ENCODE data around the gene SLC35C1. TPM values are rescaled to one million over a fixed set of nuclear protein-coding genes. Genes with fewer than 3 reads are reported as not detected.

The SLC35C1 gene
- total RNA-seq, 1 experiment from 2014 or later = 10.4 TPM

- H3K36me3 Mint-ChIP-seq = no peaks in the 10 kb centered on the region
- no peaks in the 10 kb centered on the region for H3K4me1 Mint-ChIP-seq
- no peak overlapping the region for H3K27ac Mint-ChIP-seq
- ATAC-seq = no peak
- POLR2A ChIA-PET = no interaction called here
- peaks cover 5% of the 10 kb centered on the region; the same call in 1 of the 2 replicates for H3K27me3 Mint-ChIP-seq (ENCODE audit: low read depth)
- H3K9me3 Mint-ChIP-seq = no peaks in the 10 kb centered on the region
- CTCF ChIA-PET = interaction anchor here (1.7 kb wide), 1 partner anchor 406 kb away, joined by 5 read pairs; no protein-coding TSS in a partner anchor
- DNase-seq (ENCODE audit: low spot score) = no peak
- TF ChIP-seq ATF6 (CRISPR knock-in tag; IDR thresholded peaks at IDR 0.05) (no peak), MAX (CRISPR knock-in tag; IDR thresholded peaks at IDR 0.05) (no peak), JUN (CRISPR knock-in tag; IDR thresholded peaks at IDR 0.05) (no peak), ZNF423 (CRISPR knock-in tag; IDR thresholded peaks at IDR 0.05) (no peak), CDX4 (CRISPR knock-in tag; IDR thresholded peaks at IDR 0.05; ENCODE audit: borderline replicate concordance) (no peak), CTCF (IDR thresholded peaks at IDR 0.05) (no peak), NFATC4 (CRISPR knock-in tag; IDR thresholded peaks at IDR 0.05) (no peak), ZNF121 (CRISPR knock-in tag; IDR thresholded peaks at IDR 0.05) (no peak), ERG (CRISPR knock-in tag; IDR thresholded peaks at IDR 0.05) (no peak), ZNF232 (CRISPR knock-in tag; IDR thresholded peaks at IDR 0.05) (no peak), ZBTB43 (CRISPR knock-in tag; IDR thresholded peaks at IDR 0.05) (no peak), AFF4 (CRISPR knock-in tag; IDR thresholded peaks at IDR 0.05; ENCODE audit: borderline replicate concordance) (no peak)
- H3K4me3 Mint-ChIP-seq = no peak overlapping the region
Observed at GRCh38 chr11:45777127-45777969, 27.6 kb upstream of the SLC35C1 start.

DNA sequence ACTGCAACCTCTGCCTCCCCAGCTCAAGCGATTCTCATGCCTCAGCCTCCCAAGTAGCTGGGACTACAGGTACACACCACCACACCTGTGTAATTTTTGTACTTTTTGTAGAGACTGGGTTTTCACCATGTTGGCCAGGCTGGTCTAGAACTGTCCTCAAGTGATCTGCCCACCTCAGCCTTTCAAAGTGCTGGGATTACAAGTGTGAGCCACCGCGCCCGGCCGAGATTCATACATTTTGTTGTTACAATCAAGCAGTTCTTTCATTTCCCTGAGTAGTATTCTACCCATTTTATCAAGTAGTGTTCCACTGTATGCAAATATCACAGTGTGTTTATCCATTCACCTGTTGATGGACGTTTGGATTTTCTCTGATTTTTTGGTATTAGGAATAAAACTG is 26.6 kb upstream of the SLC35C1 start:
- no peak for TF ChIP-seq ZNF423 (CRISPR knock-in tag; IDR thresholded peaks at IDR 0.05)
- TF ChIP-seq JUN (CRISPR knock-in tag; IDR thresholded peaks at IDR 0.05) = no peak
- no peak for TF ChIP-seq SMAD4 (CRISPR knock-in tag; IDR thresholded peaks at IDR 0.05)
- TF ChIP-seq USF1 (CRISPR knock-in tag; IDR thresholded peaks at IDR 0.05) = no peak
- TF ChIP-seq KAT7 (CRISPR knock-in tag; IDR thresholded peaks at IDR 0.05; ENCODE audit: borderline replicate concordance) = no peak
- no peak for TF ChIP-seq MLX (CRISPR knock-in tag; IDR thresholded peaks at IDR 0.05)
- TF ChIP-seq ZNF317 (CRISPR knock-in tag; IDR thresholded peaks at IDR 0.05; ENCODE audit: borderline replicate concordance, low read depth) = no peak
- TF ChIP-seq PRRX2 (CRISPR knock-in tag; IDR thresholded peaks at IDR 0.05) = no peak
- TF ChIP-seq OVOL2 (CRISPR knock-in tag; IDR thresholded peaks at IDR 0.05; ENCODE audit: borderline replicate concordance) = no peak
- ChIA-PET POLR2A (no interaction called here), CTCF (no interaction called here)
- Mint-ChIP-seq H3K4me3 (no peak overlapping the region), H3K36me3 (no peaks in the 10 kb centered on the region), H3K4me1 (no peaks in the 10 kb centered on the region), H3K27me3 (ENCODE audit: low read depth) (peaks cover 5% of the 10 kb centered on the region; the same call in 1 of the 2 replicates), H3K9me3 (no peaks in the 10 kb centered on the region), H3K27ac (no peak overlapping the region)
- ATAC-seq = no peak
- no peak for DNase-seq (ENCODE audit: low spot score)

All from WTC11 (cell line).